GM21515 (cell line): ENCODE measurements around the gene PRDM16.

ENCODE experiments used
- ATAC-seq: cut with Tn5 transposase; IDR thresholded peaks from one replicate; pipeline ENCODE4 v1.9.1; 2021; ENCODE audit not compliant: unreplicated experiment

PRDM16 gene

GRCh38 chr1:3347257-3348020 lies 278.4 kb downstream of the PRDM16 start:
- no peak for ATAC-seq

- no peak for ATAC-seq
Measured at GRCh38 chr1:3348196-3348865, 279.3 kb downstream of the PRDM16 start.

GRCh38 chr1:3349161-3349967 lies 280.4 kb downstream of the PRDM16 start:
- no peak for ATAC-seq

GRCh38 chr1:3349968-3350299 lies 280.9 kb downstream of the PRDM16 start:
- ATAC-seq = no peak

GRCh38 chr1:3350506-3351261 lies 281.7 kb downstream of the PRDM16 start:
- ATAC-seq = no peak

- no peak for ATAC-seq
Measured at GRCh38 chr1:3351449-3352298, 282.7 kb downstream of the PRDM16 start.

- ATAC-seq = no peak
Measured at GRCh38 chr1:3352299-3352951, 283.4 kb downstream of the PRDM16 start.

- no peak for ATAC-seq
Measured at GRCh38 chr1:3352952-3353331, 283.9 kb downstream of the PRDM16 start.

GRCh38 chr1:3353876-3354275 lies 284.9 kb downstream of the PRDM16 start:
- no peak for ATAC-seq

- ATAC-seq = no peak
Measured at GRCh38 chr1:3355089-3355488, 286.1 kb downstream of the PRDM16 start.

- no peak for ATAC-seq
Measured at GRCh38 chr1:3355894-3356826, 287.2 kb downstream of the PRDM16 start.

- ATAC-seq = no peak
Measured at GRCh38 chr1:3356827-3357460, 287.9 kb downstream of the PRDM16 start.

- no peak for ATAC-seq
Measured at GRCh38 chr1:3357526-3358297, 288.7 kb downstream of the PRDM16 start.

- ATAC-seq = no peak
Measured at GRCh38 chr1:3359351-3359750, 290.3 kb downstream of the PRDM16 start.

GRCh38 chr1:3359756-3360440 lies 290.9 kb downstream of the PRDM16 start:
- ATAC-seq = no peak

- ATAC-seq = no peak
Measured at GRCh38 chr1:3360646-3361257, 291.7 kb downstream of the PRDM16 start.
